RWPE1 (cell line): ENCODE data around the gene TPD52L2.

ENCODE experiments used
- CTCF ChIA-PET: fragments of 350-600 bp; sonication (Branson Sonifier 250); formaldehyde crosslinking; extraction: SDS; loops from one replicate; lab custom pipeline; 2021; lab: Yijun Ruan, JAX
- POLR2A ChIA-PET: fragments of 400-600 bp; formaldehyde crosslinking; extraction: SDS; loops from one replicate; lab custom pipeline; 2020; ENCODE audit warnings: antibody characterized with exemption; ENCODE audit not compliant: low non-redundant PET; lab: Yijun Ruan, JAX
- DNase-seq: peaks from one replicate; pipeline ENCODE4 v3.0.0; 2012; ENCODE audit warnings: low spot score
- H3K27ac ChIP-seq: fragments of 450-650 bp; 2 replicates; pipeline ENCODE4 v1.5.1; 2017
- TF ChIP-seq, protein P1 (sequence below): fragments of 450-650 bp; conservative IDR thresholded peaks from 2 replicates; pipeline ENCODE4 v1.5.1; 2017; ENCODE audit warnings: low read depth, mild to moderate bottlenecking

TPD52L2 gene

DNA sequence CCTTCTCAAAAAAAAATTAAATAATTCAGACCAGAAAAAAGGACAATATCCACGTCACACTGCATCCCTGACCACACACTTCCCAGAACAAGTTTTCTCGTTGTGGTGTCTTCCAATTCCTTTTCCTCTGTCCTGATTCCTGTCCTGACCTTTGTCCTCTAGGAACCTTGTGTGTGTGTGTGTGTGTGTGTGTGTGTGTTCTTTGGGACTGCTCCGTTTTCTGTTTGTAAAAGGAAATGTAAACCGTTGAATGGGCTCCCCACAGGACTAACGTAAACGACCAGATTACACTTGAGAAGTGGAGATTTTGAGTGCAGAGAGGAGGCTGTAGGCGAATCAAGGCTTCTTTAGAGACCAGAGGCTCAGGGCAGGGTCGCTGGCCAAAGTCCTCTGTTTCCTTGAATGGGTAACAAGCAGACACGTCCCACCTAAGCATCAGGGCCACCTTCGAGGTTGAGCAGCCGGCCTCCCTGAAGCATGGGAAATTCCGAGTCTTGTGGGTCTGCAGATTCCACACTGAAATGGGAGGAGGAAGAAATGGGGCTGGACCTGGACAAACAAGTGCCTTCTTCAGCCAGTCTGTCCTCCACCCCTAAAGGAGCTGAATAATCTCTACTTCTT, 41.3 kb upstream of the TPD52L2 start:
- DNase-seq, result no peak
- TF ChIP-seq, protein P1, sequence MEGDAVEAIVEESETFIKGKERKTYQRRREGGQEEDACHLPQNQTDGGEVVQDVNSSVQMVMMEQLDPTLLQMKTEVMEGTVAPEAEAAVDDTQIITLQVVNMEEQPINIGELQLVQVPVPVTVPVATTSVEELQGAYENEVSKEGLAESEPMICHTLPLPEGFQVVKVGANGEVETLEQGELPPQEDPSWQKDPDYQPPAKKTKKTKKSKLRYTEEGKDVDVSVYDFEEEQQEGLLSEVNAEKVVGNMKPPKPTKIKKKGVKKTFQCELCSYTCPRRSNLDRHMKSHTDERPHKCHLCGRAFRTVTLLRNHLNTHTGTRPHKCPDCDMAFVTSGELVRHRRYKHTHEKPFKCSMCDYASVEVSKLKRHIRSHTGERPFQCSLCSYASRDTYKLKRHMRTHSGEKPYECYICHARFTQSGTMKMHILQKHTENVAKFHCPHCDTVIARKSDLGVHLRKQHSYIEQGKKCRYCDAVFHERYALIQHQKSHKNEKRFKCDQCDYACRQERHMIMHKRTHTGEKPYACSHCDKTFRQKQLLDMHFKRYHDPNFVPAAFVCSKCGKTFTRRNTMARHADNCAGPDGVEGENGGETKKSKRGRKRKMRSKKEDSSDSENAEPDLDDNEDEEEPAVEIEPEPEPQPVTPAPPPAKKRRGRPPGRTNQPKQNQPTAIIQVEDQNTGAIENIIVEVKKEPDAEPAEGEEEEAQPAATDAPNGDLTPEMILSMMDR, result no peak
- ChIA-PET CTCF (interaction anchor here (0.7 to 0.8 kb wide), 2 partner anchors 38 to 166 kb away, joined by 4 read pairs; no protein-coding TSS in a partner anchor), POLR2A (no interaction called here)
- no peak overlapping the region for H3K27ac ChIP-seq

DNA sequence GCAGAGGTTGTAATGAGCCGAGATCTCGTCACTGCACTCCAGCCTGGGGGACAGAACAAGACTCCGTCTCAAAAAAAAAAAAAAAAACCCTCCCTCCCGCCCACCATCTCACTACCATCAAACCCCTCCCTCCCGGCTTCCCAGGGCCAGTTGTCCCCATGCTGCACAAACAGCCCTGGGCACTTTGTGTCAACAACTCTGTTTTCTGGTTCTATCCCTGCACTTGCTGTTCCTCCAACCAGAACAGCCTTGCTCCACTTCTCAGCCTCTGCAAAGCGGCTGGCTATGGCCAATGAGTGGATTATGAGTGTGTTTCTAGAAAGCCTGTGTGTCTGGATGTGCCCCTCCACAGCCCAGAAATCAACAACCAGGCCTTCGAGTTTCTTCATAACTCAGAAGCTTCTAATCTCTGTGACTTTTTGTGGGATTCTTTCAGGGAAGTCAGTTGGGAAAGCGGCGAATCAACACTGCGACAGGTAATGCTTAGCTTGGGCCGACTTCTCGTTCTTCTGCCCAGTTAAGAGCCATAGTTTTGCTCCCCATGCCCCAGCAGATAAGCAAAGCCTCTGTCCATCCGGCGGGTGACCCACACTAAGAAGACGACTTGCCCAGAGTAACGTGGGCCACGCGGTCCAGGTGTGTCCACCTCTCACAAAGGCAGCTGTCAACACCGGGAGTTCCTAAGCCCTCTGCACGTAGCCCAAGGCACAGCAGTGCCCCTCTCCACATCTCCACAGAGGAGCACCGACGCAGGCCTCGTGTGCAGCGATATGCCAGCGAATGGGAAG, 39.5 kb upstream of the TPD52L2 start:
- DNase-seq, result no peak
- ChIA-PET CTCF (interaction anchor here (0.6 kb wide), 1 partner anchor 11 kb away, joined by 3 read pairs; no protein-coding TSS in a partner anchor), POLR2A (no interaction called here)
- TF ChIP-seq, protein P1, result no peak
- no peak overlapping the region for H3K27ac ChIP-seq

DNA sequence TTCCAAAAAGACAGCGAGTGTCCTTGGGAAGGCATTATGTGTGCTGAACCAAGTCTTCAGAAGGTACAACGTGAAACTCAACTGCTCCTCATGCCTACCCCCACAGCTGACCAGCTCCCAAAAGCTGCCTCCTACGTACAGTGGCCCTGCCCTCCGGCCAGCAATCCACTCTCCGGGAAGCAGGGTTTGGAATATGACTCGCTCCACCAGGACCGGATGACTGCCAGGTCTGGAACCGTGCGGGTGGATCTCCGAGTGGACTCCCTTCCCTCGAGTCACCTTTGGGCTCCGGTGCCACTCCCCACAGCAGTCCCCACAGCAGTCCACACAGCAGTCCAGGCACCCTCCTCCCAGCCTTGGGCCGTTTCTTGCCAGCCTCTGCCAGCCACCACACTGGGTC, 38.3 kb upstream of the TPD52L2 start:
- TF ChIP-seq, protein P1, result no peak
- POLR2A ChIA-PET, result no interaction called here
- DNase-seq, result no peak
- CTCF ChIA-PET, result interaction anchor here (0.7 kb wide), 1 partner anchor 289 kb away, joined by 3 read pairs; no protein-coding TSS in a partner anchor
- H3K27ac ChIP-seq, result no peak overlapping the region

DNA sequence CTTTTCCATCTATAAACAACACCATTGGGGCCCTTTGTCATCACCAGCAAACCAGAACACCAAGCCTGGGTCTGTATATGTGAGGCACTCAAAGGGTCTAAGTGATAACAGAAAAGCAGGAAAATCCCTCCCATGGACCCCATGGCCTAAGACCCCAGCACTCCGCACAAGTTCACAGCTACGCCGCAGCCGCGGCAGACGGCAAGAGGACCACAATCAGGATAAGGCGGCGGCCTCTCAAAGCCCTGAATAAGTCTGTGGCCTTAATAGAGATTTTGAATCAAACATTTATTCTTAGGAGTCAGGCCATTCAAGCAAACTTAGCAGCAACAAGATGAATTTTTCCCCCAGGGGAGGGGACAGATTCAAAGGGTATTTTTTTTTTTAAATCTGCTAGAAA, 36.9 kb upstream of the TPD52L2 start:
- TF ChIP-seq, protein P1, result no peak
- ChIA-PET POLR2A (interaction anchor here (0.6 kb wide), 1 partner anchor 35 kb away, joined by 3 read pairs; no protein-coding TSS in a partner anchor), CTCF (no interaction called here)
- H3K27ac ChIP-seq, result no peak overlapping the region
- DNase-seq, result no peak

DNA sequence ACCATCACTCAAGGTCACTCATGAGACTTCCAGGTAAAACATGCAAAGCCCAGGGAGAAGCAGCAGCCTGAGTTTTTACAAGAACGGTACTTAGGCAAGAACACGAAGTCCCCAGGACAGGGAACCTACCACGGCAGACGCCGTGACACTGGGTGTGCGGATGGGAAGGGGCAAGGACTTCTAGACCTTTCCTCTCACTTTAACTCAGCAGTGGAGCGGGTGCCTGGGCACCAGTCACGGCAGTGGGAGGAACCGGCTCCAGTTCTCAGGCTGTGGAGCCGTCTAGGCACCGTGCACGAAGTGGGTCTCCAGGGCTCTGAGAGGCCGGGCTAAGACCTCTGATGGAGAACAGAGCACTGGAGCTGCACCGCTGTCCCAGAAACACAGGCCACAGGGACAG, 36.5 kb upstream of the TPD52L2 start:
- ChIA-PET CTCF (interaction anchor here (1.0 kb wide), 1 partner anchor 145 kb away, joined by 6 read pairs; no protein-coding TSS in a partner anchor), POLR2A (no interaction called here)
- no peak for DNase-seq
- TF ChIP-seq, protein P1, result no peak
- no peak overlapping the region for H3K27ac ChIP-seq

DNA sequence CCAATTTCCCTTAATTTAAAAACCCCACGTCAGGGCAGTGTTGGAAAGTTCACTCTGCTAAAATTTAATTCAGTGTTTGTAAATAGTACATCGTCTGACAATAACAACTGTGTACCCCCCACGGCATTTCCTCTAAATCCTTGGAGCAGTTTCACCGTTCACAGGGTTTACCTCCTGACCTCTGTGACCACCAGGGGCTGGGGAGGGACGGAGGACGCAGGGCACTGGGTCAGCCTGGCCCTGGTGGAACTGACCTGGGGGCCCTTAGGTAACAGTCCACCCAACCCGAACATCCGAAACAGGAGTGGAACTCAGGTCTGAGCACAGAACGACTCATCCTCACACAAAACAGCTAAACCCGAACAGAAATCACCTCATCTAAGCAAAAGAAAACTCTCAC, 36.1 kb upstream of the TPD52L2 start:
- no peak for DNase-seq
- no peak overlapping the region for H3K27ac ChIP-seq
- POLR2A ChIA-PET, result no interaction called here
- TF ChIP-seq, protein P1, result no peak
- CTCF ChIA-PET, result interaction anchor here (1.0 kb wide), 2 partner anchors 10 to 145 kb away, joined by 3 to 6 read pairs; no protein-coding TSS in a partner anchor
